HepG2 (cell line): ENCODE data around the gene TAPBP. TPM values are rescaled to one million over a fixed set of nuclear protein-coding genes. Genes with fewer than 3 reads are reported as not detected.
A peak's percentile ranks its signal among the peaks of the same experiment; 100 is the strongest.

Source experiments
- EEA1 ChIP-seq: sonication (generic); formaldehyde crosslinking; IDR thresholded peaks from 2 replicates; pipeline ENCODE4 v1.5.1; 2020; ENCODE audit warnings: mild to moderate bottlenecking, missing genetic modification reagents, borderline replicate concordance
- FIP1L1 ChIP-seq: fragments of 200-400 bp; formaldehyde crosslinking; IDR thresholded peaks from 2 replicates; pipeline ENCODE4 v1.6.1; 2018; ENCODE audit warnings: low read depth, mild to moderate bottlenecking, low read length, moderate library complexity, borderline replicate concordance; ENCODE audit not compliant: insufficient read depth
- MZF1 ChIP-seq: sonication (generic); formaldehyde crosslinking; IDR thresholded peaks from 2 replicates; pipeline ENCODE4 v1.8.1; 2023; ENCODE audit warnings: mild to moderate bottlenecking, missing genetic modification reagents, borderline replicate concordance
- NFE2 ChIP-seq: sonication (generic); formaldehyde crosslinking; IDR thresholded peaks from 2 replicates; pipeline ENCODE4 v1.4.0; 2020; ENCODE audit warnings: missing genetic modification reagents
- SRSF4 ChIP-seq: fragments of 200-400 bp; formaldehyde crosslinking; IDR thresholded peaks from one replicate; pipeline ENCODE4 v1.6.1; 2018; ENCODE audit warnings: mild to moderate bottlenecking, low read depth, low read length, moderate library complexity; ENCODE audit not compliant: poor library complexity, severe bottlenecking
- SRY ChIP-seq: sonication (generic); formaldehyde crosslinking; IDR thresholded peaks from 2 replicates; pipeline ENCODE4 v1.8.0; 2022; ENCODE audit warnings: mild to moderate bottlenecking, missing genetic modification reagents
- XBP1 ChIP-seq: sonication (generic); formaldehyde crosslinking; IDR thresholded peaks from 2 replicates; pipeline ENCODE4 v1.5.0; 2020; ENCODE audit warnings: missing genetic modification reagents
- YEATS4 ChIP-seq: sonication (generic); formaldehyde crosslinking; IDR thresholded peaks from 2 replicates; pipeline ENCODE4 v1.4.0; 2020; ENCODE audit warnings: missing genetic modification reagents, borderline replicate concordance
- ZNF251 ChIP-seq: sonication (generic); formaldehyde crosslinking; IDR thresholded peaks from 2 replicates; pipeline ENCODE4 v1.9.0; 2021; ENCODE audit warnings: mild to moderate bottlenecking, missing genetic modification reagents
- ZNF263 ChIP-seq: sonication (generic); formaldehyde crosslinking; IDR thresholded peaks from 2 replicates; pipeline ENCODE4 v1.4.0; 2020; ENCODE audit warnings: missing genetic modification reagents
- ZNF292 ChIP-seq: sonication (generic); formaldehyde crosslinking; IDR thresholded peaks from 2 replicates; pipeline ENCODE4 v1.8.1; 2022; ENCODE audit warnings: mild to moderate bottlenecking, low read depth, missing genetic modification reagents, borderline replicate concordance
- ZNF468 ChIP-seq: sonication (generic); formaldehyde crosslinking; IDR thresholded peaks from 2 replicates; pipeline ENCODE4 v1.8.0; 2022; ENCODE audit warnings: mild to moderate bottlenecking, moderate library complexity, missing genetic modification reagents
- ZNF549 ChIP-seq: sonication (generic); formaldehyde crosslinking; IDR thresholded peaks from 2 replicates; pipeline ENCODE4 v1.5.0; 2020; ENCODE audit warnings: missing genetic modification reagents
- ZNF777 ChIP-seq: sonication (generic); formaldehyde crosslinking; IDR thresholded peaks from 2 replicates; pipeline ENCODE4 v1.4.0; 2020; ENCODE audit warnings: missing genetic modification reagents
- ZNF816 ChIP-seq: sonication (generic); formaldehyde crosslinking; IDR thresholded peaks from 2 replicates; pipeline ENCODE4 v1.8.0; 2022; ENCODE audit warnings: missing genetic modification reagents, mild to moderate bottlenecking, borderline replicate concordance
- ZNF879 ChIP-seq: sonication (generic); formaldehyde crosslinking; IDR thresholded peaks from 2 replicates; pipeline ENCODE4 v1.8.1; 2023; ENCODE audit warnings: missing genetic modification reagents
- polyA plus RNA-seq, 8 experiments: library from polyadenylated mRNA; depleted of rRNA in 3 of 8; stranded (reverse) in 7 of 8; unstranded in 1 of 8; fragments of >200 nt; fragmentation: Illumina TruSeq in 4 of 8; extraction: Trizol in 4 of 8; gene quantifications; 2 replicates each; pipeline versions ENCODE4 v1.2.1 to v1.2.3, GENCODE V29; 2011 to 2016; ENCODE audit warnings: low read depth in 4 of 8, missing spikeins in 1 of 8, mixed read lengths in 1 of 8; ENCODE audit not compliant: insufficient read depth in 1 of 8
- total RNA-seq, 5 experiments: library from RNA; depleted of rRNA; stranded (reverse); fragments of >200 nt; fragmentation: Illumina TruSeq; extraction: Trizol; gene quantifications; 2 replicates each; pipeline ENCODE4 v1.2.3, GENCODE V29; 2016; ENCODE audit warnings: low read depth in 1 of 5
- TF ChIP-seq, protein P1 (sequence below): sonication (generic); formaldehyde crosslinking; IDR thresholded peaks from 2 replicates; pipeline ENCODE4 v1.8.1; 2022; ENCODE audit warnings: mild to moderate bottlenecking, missing genetic modification reagents
- TF ChIP-seq, protein P2 (sequence below): sonication (generic); formaldehyde crosslinking; IDR thresholded peaks from 2 replicates; pipeline ENCODE4 v1.5.1; 2020; ENCODE audit warnings: mild to moderate bottlenecking, missing genetic modification reagents, borderline replicate concordance
- TF ChIP-seq, protein P3 (sequence below): sonication (generic); formaldehyde crosslinking; IDR thresholded peaks from 2 replicates; pipeline ENCODE4 v1.4.0; 2020; ENCODE audit warnings: missing genetic modification reagents, mild to moderate bottlenecking, borderline replicate concordance

Gene TAPBP
- total and polyA plus RNA-seq, 2 of the 13 experiments (the other 11 are each of a cell fraction or from before 2014, with no cell fraction given) = 27.4 to 32.3 TPM

DNA sequence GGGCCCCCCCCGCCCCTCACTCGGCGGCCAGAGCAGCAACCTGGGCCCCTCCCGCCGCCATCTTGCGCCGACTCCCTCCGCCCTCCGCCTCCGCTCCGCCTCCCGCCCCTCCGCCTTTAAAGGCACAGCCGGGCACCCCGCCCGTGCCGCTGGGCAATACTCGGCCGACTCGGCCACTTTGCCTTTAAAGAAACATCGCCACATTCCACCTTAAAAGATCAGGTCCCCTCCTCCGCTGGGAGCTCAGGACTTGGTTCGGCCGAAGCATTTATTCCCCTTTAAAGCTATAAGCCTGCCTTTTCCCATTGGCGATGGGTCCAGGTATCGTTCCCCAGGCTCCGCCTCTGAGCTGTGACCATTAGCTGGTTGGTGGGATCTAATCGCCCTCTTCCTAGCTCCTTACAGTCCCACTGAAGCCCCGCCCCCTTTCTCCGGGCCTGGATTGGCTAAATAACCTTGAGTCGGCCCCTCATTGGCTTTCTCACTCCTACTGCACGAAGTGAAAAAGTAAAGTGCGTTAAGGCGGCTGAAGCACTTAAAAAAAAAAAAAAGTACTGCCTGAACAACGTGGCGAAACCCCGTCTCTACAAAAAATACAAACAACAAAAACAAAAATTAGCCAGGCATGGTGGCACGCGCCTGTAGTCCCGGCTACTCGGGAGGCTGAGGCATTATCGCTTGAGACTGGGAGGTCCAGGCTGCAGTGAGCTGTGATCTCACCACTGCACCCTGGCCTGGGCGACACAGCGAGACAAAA lies 4.0 kb upstream of the TAPBP start, which contains the start of gene ZBTB22 (continued):
- no peak for TF ChIP-seq ZNF251
- no peak for TF ChIP-seq MZF1 (CRISPR knock-in tag)
- TF ChIP-seq, protein P1, sequence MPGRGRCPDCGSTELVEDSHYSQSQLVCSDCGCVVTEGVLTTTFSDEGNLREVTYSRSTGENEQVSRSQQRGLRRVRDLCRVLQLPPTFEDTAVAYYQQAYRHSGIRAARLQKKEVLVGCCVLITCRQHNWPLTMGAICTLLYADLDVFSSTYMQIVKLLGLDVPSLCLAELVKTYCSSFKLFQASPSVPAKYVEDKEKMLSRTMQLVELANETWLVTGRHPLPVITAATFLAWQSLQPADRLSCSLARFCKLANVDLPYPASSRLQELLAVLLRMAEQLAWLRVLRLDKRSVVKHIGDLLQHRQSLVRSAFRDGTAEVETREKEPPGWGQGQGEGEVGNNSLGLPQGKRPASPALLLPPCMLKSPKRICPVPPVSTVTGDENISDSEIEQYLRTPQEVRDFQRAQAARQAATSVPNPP (CRISPR knock-in tag) = no peak
- TF ChIP-seq ZNF292 (CRISPR knock-in tag) = 0 out of 2 replicates have a peak, but pooled peaks have one; percentile 14
- TF ChIP-seq SRY = no peak
- peak; percentile 63; the same call in 1 of the 2 replicates for TF ChIP-seq YEATS4
- TF ChIP-seq ZNF263 = no peak; the same call in 1 of the 2 replicates
- TF ChIP-seq EEA1 (CRISPR knock-in tag) = no peak
- no peak for TF ChIP-seq ZNF468 (CRISPR knock-in tag)
- TF ChIP-seq ZNF777 = peak; percentile 45; the same call in 1 of the 2 replicates
- TF ChIP-seq FIP1L1 = 0 out of 2 replicates have a peak, but pooled peaks have one; percentile 46
- TF ChIP-seq XBP1 (CRISPR knock-in tag) = no peak
- no peak for TF ChIP-seq ZNF816 (CRISPR knock-in tag)
- no peak for TF ChIP-seq NFE2
- peak; percentile 54; the same call in 1 of the 2 replicates for TF ChIP-seq ZNF879 (CRISPR knock-in tag)
- TF ChIP-seq, protein P2, sequence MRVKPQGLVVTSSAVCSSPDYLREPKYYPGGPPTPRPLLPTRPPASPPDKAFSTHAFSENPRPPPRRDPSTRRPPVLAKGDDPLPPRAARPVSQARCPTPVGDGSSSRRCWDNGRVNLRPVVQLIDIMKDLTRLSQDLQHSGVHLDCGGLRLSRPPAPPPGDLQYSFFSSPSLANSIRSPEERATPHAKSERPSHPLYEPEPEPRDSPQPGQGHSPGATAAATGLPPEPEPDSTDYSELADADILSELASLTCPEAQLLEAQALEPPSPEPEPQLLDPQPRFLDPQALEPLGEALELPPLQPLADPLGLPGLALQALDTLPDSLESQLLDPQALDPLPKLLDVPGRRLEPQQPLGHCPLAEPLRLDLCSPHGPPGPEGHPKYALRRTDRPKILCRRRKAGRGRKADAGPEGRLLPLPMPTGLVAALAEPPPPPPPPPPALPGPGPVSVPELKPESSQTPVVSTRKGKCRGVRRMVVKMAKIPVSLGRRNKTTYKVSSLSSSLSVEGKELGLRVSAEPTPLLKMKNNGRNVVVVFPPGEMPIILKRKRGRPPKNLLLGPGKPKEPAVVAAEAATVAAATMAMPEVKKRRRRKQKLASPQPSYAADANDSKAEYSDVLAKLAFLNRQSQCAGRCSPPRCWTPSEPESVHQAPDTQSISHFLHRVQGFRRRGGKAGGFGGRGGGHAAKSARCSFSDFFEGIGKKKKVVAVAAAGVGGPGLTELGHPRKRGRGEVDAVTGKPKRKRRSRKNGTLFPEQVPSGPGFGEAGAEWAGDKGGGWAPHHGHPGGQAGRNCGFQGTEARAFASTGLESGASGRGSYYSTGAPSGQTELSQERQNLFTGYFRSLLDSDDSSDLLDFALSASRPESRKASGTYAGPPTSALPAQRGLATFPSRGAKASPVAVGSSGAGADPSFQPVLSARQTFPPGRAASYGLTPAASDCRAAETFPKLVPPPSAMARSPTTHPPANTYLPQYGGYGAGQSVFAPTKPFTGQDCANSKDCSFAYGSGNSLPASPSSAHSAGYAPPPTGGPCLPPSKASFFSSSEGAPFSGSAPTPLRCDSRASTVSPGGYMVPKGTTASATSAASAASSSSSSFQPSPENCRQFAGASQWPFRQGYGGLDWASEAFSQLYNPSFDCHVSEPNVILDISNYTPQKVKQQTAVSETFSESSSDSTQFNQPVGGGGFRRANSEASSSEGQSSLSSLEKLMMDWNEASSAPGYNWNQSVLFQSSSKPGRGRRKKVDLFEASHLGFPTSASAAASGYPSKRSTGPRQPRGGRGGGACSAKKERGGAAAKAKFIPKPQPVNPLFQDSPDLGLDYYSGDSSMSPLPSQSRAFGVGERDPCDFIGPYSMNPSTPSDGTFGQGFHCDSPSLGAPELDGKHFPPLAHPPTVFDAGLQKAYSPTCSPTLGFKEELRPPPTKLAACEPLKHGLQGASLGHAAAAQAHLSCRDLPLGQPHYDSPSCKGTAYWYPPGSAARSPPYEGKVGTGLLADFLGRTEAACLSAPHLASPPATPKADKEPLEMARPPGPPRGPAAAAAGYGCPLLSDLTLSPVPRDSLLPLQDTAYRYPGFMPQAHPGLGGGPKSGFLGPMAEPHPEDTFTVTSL (CRISPR knock-in tag) = no peak
- no peak for TF ChIP-seq SRSF4
- TF ChIP-seq, protein P3, sequence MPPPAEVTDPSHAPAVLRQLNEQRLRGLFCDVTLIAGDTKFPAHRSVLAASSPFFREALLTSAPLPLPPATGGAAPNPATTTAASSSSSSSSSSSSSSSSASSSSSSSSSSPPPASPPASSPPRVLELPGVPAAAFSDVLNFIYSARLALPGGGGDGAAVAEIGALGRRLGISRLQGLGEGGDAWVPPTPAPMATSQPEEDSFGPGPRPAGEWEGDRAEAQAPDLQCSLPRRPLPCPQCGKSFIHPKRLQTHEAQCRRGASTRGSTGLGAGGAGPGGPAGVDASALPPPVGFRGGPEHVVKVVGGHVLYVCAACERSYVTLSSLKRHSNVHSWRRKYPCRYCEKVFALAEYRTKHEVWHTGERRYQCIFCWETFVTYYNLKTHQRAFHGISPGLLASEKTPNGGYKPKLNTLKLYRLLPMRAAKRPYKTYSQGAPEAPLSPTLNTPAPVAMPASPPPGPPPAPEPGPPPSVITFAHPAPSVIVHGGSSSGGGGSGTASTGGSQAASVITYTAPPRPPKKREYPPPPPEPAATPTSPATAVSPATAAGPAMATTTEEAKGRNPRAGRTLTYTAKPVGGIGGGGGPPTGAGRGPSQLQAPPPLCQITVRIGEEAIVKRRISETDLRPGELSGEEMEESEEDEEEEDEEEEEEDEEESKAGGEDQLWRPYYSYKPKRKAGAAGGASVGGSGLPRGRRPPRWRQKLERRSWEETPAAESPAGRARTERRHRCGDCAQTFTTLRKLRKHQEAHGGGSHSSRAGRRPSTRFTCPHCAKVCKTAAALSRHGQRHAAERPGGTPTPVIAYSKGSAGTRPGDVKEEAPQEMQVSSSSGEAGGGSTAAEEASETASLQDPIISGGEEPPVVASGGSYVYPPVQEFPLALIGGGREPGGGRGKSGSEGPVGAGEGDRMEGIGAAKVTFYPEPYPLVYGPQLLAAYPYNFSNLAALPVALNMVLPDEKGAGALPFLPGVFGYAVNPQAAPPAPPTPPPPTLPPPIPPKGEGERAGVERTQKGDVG (CRISPR knock-in tag) = no peak
- TF ChIP-seq ZNF549 (CRISPR knock-in tag) = no peak
